Omental fat pad (tissue), 4 donors: Measurements from ENCODE around the gene DGAT2L6. TPM values are rescaled to one million over a fixed set of nuclear protein-coding genes. Genes with fewer than 3 reads are reported as not detected.
"Not testable (repeated sequence)": the region's sequence is repeated elsewhere in the genome, so short reads cannot be mapped to it uniquely, and the experiment has no call there.

Source experiments
- ATAC-seq: fragments of 150-250 bp; one replicate; pipeline ENCODE4 v1.9.1; 2016; ENCODE audit warnings: mild to moderate bottlenecking, moderate library complexity; ENCODE audit not compliant: low FRiP score
- DNase-seq: peaks from one replicate; pipeline ENCODE4 v3.0.0-alpha.2; 2019; ENCODE audit warnings: low spot score
- total RNA-seq, 4 donors: library from RNA; depleted of rRNA; stranded (reverse); fragments of >200 nt; gene quantifications; one replicate each; pipeline ENCODE4 v1.1.0, GENCODE V29; 2016
- TF ChIP-seq, protein P1 (sequence below), 3 donors: fragments of 450-650 bp; IDR thresholded peaks; one replicate each; pipeline ENCODE4 v1.5.1; 2016 to 2017; ENCODE audit warnings: antibody characterized with exemption in 3 of 3, mild to moderate bottlenecking in 3 of 3, moderate library complexity in 2 of 3

The DGAT2L6 gene
- total RNA-seq, 4 donors from 2014 or later: not detected

DNA sequence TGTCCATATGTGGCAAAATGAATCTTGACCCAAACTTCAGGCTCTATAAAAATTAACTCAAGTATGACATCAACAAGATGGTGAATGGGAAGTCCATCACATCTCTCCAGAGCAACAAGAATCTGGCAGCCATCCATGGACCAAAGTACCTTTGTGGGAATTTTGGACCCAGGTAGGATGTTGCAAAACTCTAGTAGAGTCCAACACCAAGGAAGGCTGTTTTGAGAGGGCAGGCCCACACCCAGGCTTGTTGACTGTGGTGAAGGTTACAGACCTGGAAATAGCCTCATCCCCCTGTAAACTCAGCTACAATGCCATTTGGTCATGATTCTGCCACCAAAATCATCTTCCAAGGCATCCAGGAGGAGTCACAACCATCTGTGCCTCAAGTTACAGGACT is 12.9 kb downstream of the DGAT2L6 start:
- ATAC-seq: no peak
- TF ChIP-seq, protein P1, sequence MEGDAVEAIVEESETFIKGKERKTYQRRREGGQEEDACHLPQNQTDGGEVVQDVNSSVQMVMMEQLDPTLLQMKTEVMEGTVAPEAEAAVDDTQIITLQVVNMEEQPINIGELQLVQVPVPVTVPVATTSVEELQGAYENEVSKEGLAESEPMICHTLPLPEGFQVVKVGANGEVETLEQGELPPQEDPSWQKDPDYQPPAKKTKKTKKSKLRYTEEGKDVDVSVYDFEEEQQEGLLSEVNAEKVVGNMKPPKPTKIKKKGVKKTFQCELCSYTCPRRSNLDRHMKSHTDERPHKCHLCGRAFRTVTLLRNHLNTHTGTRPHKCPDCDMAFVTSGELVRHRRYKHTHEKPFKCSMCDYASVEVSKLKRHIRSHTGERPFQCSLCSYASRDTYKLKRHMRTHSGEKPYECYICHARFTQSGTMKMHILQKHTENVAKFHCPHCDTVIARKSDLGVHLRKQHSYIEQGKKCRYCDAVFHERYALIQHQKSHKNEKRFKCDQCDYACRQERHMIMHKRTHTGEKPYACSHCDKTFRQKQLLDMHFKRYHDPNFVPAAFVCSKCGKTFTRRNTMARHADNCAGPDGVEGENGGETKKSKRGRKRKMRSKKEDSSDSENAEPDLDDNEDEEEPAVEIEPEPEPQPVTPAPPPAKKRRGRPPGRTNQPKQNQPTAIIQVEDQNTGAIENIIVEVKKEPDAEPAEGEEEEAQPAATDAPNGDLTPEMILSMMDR (IDR thresholded peaks at IDR 0.05): no peak
- DNase-seq: no peak

DNA sequence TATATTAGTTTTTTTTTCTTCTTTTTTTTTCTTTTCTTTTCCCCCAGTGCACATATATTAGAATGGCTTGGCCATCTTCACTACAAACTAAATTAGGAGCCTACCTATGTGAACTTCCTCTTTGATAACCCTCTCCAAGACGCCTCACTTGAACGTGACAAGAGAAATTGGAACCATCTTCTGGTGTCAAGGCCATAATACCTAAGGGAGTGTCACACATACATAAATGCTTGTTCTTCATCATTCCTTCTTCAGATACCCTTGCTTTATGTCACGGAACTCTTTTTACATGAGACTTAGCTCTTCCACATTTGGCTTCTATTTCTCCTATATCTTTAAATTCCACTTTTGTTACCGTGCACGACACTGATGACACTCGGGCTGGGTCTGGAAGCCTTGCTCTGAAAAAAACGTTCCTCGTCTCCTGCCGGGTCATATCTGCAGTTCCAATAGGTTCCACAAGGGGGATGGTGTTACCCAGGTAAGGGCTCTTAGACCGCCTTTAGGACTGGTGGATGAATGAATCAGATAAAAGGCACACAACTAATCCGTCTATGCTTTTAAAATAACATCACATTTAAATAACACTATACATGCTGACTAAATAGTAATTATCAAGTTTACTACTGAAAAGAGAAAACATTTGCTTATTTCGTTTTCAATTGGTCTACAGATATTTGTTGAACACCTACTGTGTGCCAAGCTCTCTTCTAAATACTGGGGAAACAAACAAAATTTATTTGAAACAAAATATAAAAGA is 19.9 kb downstream of the DGAT2L6 start:
- DNase-seq (peak; percentile 33), ATAC-seq (peak; percentile 54)
- TF ChIP-seq, protein P1 (IDR thresholded peaks at IDR 0.05): no peak

DNA sequence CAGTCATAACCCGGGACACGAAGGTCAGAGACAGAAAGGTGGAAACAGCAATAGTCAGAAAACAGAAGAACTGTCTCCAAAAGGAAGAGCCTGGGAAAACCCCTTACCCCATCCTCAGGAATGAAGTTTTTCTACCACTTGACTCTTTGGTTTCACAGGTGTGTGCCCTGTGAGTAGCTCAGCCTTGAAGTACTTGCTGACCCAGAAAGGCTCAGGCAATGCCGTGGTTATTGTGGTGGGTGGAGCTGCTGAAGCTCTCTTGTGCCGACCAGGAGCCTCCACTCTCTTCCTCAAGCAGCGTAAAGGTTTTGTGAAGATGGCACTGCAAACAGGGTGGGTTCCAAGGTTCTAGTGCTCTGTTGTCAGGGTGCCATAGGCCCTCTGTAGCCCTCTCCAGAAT is 24.4 kb downstream of the DGAT2L6 start:
- no peak for DNase-seq
- no peak for ATAC-seq
- TF ChIP-seq, protein P1 (IDR thresholded peaks at IDR 0.05): no peak

DNA sequence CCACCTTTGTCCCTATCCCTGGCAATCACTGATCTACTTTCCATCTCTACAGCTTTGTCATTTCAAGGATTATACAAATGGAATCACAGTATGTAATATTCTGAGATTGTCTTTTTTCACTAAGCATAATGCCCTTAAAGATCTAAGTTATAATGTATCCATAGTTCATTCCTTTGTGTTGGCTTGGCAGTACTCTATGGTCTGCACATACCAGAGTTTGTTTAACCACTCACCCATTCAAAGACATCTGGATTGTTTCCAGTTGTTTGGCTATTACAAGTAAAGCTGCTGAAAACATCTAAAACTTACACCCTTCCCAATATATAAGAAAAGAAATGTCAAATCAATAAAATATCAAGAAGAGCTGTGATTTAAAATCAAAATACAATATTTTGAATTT is 31.2 kb downstream of the DGAT2L6 start:
- DNase-seq: no peak
- ATAC-seq: no peak
- TF ChIP-seq, protein P1 (IDR thresholded peaks at IDR 0.05): no peak

DNA sequence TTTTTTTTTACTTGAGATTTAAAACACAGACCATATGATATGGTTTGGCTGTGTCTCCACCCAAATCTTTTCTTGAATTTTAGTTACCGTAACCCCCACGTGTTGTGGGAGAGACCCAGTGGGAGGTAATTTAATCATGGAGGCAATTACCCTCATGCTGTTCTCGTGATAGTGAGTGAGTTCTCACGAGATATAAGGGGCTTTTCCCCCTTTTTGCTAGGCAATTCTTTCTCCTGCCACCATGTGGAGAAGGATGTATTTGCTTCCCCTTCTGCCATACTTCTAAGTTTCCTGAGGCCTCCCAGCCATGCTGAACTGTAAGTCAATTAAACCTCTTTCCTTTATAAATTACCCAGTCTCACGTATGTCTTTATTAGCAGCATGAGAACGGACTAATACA is 32.3 kb downstream of the DGAT2L6 start:
- DNase-seq, ATAC-seq: not testable (repeated sequence)

DNA sequence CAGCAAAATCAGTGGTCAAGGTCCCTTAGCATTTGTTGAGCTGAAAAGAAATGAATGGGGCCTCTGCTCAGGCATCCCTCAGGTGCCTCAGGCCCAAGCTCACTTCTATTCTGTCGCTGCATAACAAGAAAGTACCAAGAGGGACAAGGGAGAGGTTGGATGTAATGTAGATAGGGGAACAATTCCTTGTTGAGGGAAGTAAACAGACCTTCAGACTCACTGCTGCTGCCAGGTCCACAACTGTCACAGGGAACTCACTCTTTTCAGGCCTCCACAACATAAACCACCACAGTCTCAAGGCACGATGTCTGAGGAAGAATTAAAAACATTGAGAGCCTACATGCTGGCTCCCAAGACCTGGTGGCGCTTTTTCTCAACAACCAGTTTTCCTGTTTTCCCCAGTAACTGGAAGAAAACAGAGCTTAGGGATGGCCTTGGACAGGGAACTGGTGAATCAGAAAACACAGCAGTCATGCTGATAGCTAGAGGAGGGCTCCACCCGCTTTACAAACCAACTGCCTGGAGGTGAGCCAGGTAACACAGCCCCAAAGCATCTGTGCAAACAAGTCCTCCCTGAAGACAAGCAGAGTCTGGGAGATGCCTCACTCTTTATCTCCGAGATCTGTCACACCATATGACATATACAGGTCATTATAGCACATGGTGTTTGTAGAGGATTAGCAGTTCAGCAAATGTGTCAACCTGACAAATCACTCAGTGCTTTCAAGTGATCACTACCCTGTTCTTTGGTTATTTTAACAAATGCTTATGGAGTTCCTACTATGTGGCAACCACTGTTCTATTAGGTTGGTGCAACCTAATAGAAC is 42.9 kb downstream of the DGAT2L6 start:
- no peak for DNase-seq
- TF ChIP-seq, protein P1 (IDR thresholded peaks at IDR 0.05): no peak
- ATAC-seq: peak; percentile 57

DNA sequence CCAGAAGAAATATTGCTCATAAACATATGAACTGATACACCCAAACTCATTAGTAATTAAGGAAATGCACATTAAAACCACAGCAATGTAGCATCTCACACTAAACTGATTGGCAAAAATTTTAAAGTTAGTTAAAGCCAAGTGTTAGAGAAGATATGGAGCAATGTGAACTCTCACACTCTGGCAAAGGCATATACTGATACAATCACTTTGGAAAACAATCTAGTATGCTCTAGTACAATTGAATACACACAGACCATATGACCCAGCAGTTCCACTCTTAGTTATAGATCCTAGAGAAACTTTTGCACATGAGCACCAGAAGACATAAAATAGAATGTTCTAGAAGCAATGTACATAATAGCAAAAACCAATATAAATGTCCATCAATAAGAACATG is 48.8 kb downstream of the DGAT2L6 start:
- ATAC-seq (no peak), DNase-seq (no peak)
- TF ChIP-seq, protein P1 (IDR thresholded peaks at IDR 0.05): no peak
